CD8-positive, alpha-beta memory T cell (primary cell): Measurements from ENCODE around the gene SLC30A10. TPM values are rescaled to one million over a fixed set of nuclear protein-coding genes. Genes with fewer than 3 reads are reported as not detected.
A peak's percentile ranks its signal among the peaks of the same experiment; 100 is the strongest.
"Not testable (repeated sequence)": the region's sequence is repeated elsewhere in the genome, so short reads cannot be mapped to it uniquely, and the experiment has no call there.

ENCODE experiments used
- CTCF ChIA-PET: fragments of 350-600 bp; sonication (Branson Sonifier 250); formaldehyde crosslinking; loops from one replicate; lab custom pipeline; 2021; ENCODE audit warnings: antibody characterized with exemption; lab: Charles Lee
- POLR2A ChIA-PET: fragments of 350-600 bp; sonication (Branson Sonifier 250); formaldehyde crosslinking; loops from one replicate; lab custom pipeline; 2021; ENCODE audit warnings: antibody characterized with exemption; lab: Charles Lee
- DNase-seq, 5 donors: peaks; one replicate each; pipeline versions ENCODE4 v3.0.0 to v3.0.0-alpha.2; 2020 to 2022; ENCODE audit warnings: mixed read lengths in 1 of 5
- H3K27ac ChIP-seq: one replicate; pipeline ENCODE4 v1.7.0; 2013; ENCODE audit warnings: low read depth, mild to moderate bottlenecking, low read length, moderate library complexity
- H3K27me3 ChIP-seq: 2 replicates; pipeline ENCODE4 v1.7.0; 2013; ENCODE audit warnings: low read length, mild to moderate bottlenecking; ENCODE audit not compliant: insufficient read depth, poor library complexity, severe bottlenecking
- H3K36me3 ChIP-seq: 2 replicates; pipeline ENCODE4 v1.7.0; 2013; ENCODE audit warnings: mild to moderate bottlenecking, low read length, moderate library complexity; ENCODE audit not compliant: insufficient read depth
- H3K4me1 ChIP-seq: 2 replicates; pipeline ENCODE4 v1.7.0; 2013; ENCODE audit warnings: mild to moderate bottlenecking, low read length, moderate library complexity; ENCODE audit not compliant: insufficient read depth
- H3K4me3 ChIP-seq: 2 replicates; pipeline ENCODE4 v1.7.0; 2013; ENCODE audit warnings: mild to moderate bottlenecking, low read length
- H3K9me3 ChIP-seq: 2 replicates; pipeline ENCODE4 v1.7.0; 2013; ENCODE audit warnings: mild to moderate bottlenecking, low read length
- H3K27ac Mint-ChIP-seq, 8 donors: one replicate each; pipeline ENCODE4 v1.8.0; 2020 to 2021; ENCODE audit warnings: mixed read lengths in 8 of 8, mild to moderate bottlenecking in 6 of 8, inconsistent platforms in 3 of 8, moderate library complexity in 3 of 8
- H3K27me3 Mint-ChIP-seq, 2 donors: one replicate each; pipeline ENCODE4 v1.8.0; 2020 to 2021; ENCODE audit warnings: mixed read lengths in 2 of 2, mild to moderate bottlenecking in 1 of 2, moderate library complexity in 1 of 2
- H3K36me3 Mint-ChIP-seq, 3 donors: one replicate each; pipeline ENCODE4 v1.8.0; 2020 to 2021; ENCODE audit warnings: mixed read lengths in 3 of 3, inconsistent platforms in 1 of 3, mild to moderate bottlenecking in 1 of 3
- H3K4me1 Mint-ChIP-seq, 3 donors: one replicate each; pipeline ENCODE4 v1.8.0; 2020 to 2021; ENCODE audit warnings: mixed read lengths in 3 of 3, inconsistent platforms in 1 of 3, mild to moderate bottlenecking in 1 of 3
- H3K4me3 Mint-ChIP-seq, 7 donors: one replicate each; pipeline ENCODE4 v1.8.0; 2020 to 2021; ENCODE audit warnings: mixed read lengths in 7 of 7, mild to moderate bottlenecking in 6 of 7, moderate library complexity in 4 of 7, inconsistent platforms in 2 of 7
- H3K9me3 Mint-ChIP-seq, 5 donors: one replicate each; pipeline ENCODE4 v1.8.0; 2020 to 2022; ENCODE audit warnings: mixed read lengths in 5 of 5, mild to moderate bottlenecking in 3 of 5, moderate library complexity in 2 of 5, inconsistent platforms in 1 of 5
- polyA plus RNA-seq: library from polyadenylated mRNA; unstranded; fragments of 300-500 nt; fragmentation: Illumina TruSeq; gene quantifications from one replicate; pipeline ENCODE4 v1.2.3, GENCODE V29; 2021
- total RNA-seq, 2 experiments: library from RNA; stranded (reverse); gene quantifications; one replicate each; pipeline ENCODE4 v1.2.3, GENCODE V29; 2021

Gene SLC30A10
- total and polyA plus RNA-seq, 3 experiments from 2014 or later, result not detected

DNA sequence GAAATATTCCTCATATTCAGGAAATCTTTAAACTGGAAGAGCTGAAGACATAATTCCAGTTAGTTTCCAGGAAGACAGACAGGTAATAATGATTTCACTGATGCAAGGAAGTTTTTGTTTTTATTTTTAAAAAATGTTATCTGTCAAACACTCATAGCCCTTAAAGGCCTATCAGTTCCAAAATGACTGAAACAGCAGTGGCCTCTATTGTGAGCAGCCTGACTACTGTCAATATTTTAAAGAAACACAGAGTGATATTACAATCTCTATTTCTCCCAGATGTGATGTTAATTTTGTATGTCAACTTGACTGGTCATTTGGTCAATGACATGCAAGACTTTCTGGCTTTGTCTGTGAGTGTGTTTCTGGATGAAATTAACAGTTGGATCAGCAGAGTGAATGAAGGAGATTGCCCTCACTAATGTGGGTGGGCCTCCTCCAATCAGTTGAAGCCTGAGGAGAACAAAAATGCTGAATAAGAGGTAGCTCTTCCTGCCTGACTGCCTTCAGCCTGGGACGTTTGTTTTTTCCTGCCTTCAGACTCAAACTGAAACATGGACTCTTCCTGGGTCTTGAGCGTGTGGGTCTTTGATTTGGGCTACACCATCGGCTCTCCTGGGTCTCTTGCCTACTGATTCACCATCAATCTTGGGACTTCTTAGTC lies 31.3 kb upstream of the SLC30A10 start:
- H3K4me3 ChIP-seq, result no peak overlapping the region
- H3K9me3 ChIP-seq, result no peaks in the 10 kb centered on the region
- no peaks in the 10 kb centered on the region for H3K9me3 Mint-ChIP-seq
- no peaks in the 10 kb centered on the region for H3K4me1 ChIP-seq
- no peaks in the 10 kb centered on the region for H3K4me1 Mint-ChIP-seq
- peaks cover 0 to 2% (median 0%) of the 10 kb centered on the region in 3 donors for H3K36me3 Mint-ChIP-seq
- H3K27me3 Mint-ChIP-seq, result no peaks in the 10 kb centered on the region
- DNase-seq, result no peak
- no peak overlapping the region for H3K27ac Mint-ChIP-seq
- no peaks in the 10 kb centered on the region for H3K36me3 ChIP-seq
- CTCF ChIA-PET, result no interaction called here
- no peak overlapping the region for H3K4me3 Mint-ChIP-seq
- H3K27ac ChIP-seq, result no peak overlapping the region
- H3K27me3 ChIP-seq, result no peaks in the 10 kb centered on the region
- POLR2A ChIA-PET, result no interaction called here

DNA sequence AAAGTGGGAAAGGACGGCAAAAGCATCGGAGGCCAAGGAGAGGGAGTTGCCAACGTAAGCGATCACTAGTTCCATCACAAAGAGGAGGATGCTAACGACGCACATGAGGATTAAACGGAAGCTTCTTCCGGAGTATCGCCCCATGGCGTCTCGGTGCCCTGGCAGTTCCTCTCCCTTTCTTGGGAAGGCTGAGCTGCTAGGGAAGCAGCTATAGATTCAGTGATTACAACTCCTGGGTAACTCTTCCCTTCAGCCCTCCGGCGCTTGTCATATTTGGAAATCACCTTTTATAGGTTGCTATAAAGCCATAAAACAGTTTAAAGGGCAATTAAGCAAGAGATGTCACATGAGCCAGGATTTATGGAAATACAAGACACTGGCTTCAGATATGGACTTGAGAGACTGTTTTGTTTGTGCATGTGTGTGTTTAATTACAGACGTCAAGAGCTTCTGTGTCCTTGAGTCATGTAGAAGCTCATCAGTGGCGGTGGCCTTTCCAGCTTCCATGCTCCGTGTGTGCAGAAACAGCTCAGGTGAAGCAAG lies 30.6 kb upstream of the SLC30A10 start:
- Histone ChIP-seq H3K36me3 (no peaks in the 10 kb centered on the region), H3K27ac (no peak overlapping the region), H3K9me3 (no peaks in the 10 kb centered on the region), H3K4me3 (no peak overlapping the region), H3K27me3 (no peaks in the 10 kb centered on the region), H3K4me1 (no peaks in the 10 kb centered on the region)
- Mint-ChIP-seq H3K27ac (no peak overlapping the region), H3K27me3 (no peaks in the 10 kb centered on the region), H3K36me3 (no peaks in the 10 kb centered on the region), H3K9me3 (no peaks in the 10 kb centered on the region), H3K4me3 (no peak overlapping the region), H3K4me1 (no peaks in the 10 kb centered on the region)
- DNase-seq, result no peak
- POLR2A ChIA-PET, result no interaction called here
- CTCF ChIA-PET, result no interaction called here

DNA sequence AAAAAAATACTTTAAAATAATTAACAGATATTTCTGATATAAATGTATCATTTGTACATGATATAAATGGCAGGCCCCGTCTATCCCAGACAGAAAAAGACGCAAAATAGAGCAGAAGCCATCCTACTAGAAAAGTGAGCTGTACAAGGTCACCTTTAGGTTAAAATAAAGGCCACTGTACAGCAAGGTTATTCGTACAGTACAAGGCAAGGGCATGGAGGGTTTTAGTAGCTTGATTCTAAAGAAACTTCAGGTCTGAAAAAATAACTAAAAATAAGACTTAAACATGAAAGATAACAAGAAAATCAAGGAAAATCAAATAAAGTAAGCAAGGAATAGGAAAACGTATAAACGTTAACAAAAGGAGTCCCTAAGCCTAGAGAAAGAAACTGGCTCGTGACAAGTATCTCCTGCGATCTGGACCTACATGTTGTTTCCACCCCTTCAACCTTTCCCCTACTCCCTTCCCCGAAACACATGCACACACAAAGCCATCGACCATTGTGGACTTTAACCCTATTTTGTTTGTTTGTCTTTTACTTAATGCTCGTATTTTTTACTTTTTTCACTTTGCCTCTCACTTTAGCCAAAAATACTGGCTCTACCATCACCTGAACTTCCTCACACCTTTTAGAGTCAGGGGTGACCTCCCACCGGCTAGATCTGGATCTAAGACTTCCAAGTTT lies 26.5 kb upstream of the SLC30A10 start:
- Histone ChIP-seq H3K4me1 (no peaks in the 10 kb centered on the region), H3K27ac (no peak overlapping the region), H3K36me3 (no peaks in the 10 kb centered on the region), H3K9me3 (no peaks in the 10 kb centered on the region), H3K4me3 (no peak overlapping the region), H3K27me3 (no peaks in the 10 kb centered on the region)
- Mint-ChIP-seq H3K9me3 (no peaks in the 10 kb centered on the region), H3K27me3 (no peaks in the 10 kb centered on the region), H3K27ac (no peak overlapping the region), H3K4me3 (no peak overlapping the region), H3K36me3 (no peaks in the 10 kb centered on the region), H3K4me1 (no peaks in the 10 kb centered on the region)
- CTCF ChIA-PET, result no interaction called here
- no peak for DNase-seq
- POLR2A ChIA-PET, result no interaction called here

DNA sequence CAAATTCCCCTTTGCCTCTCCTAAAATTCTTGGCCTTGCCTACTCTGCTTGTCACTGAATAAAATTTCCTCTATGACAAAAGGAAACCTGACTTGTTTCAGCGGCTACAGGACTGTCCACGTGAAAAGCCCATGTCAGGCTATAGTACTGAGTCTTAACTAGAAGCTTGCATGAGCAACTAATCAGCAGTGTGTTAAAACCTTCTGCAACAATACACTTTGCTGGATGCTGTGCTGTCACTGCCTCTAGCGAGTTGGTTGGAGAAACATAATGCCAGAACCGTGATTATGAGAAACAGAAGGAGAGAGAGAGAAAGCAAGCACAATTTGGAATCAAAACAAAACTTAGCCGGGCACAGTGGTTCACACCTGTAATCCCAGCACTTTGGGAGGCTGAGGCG lies 25.7 kb upstream of the SLC30A10 start:
- Histone ChIP-seq H3K4me3 (no peak overlapping the region), H3K9me3 (no peaks in the 10 kb centered on the region), H3K36me3 (no peaks in the 10 kb centered on the region), H3K27ac (no peak overlapping the region), H3K27me3 (no peaks in the 10 kb centered on the region), H3K4me1 (no peaks in the 10 kb centered on the region)
- no peak for DNase-seq
- Mint-ChIP-seq H3K27ac (no peak overlapping the region), H3K4me1 (no peaks in the 10 kb centered on the region), H3K4me3 (no peak overlapping the region), H3K9me3 (peaks cover 0 to 2% (median 0%) of the 10 kb centered on the region in 5 donors), H3K27me3 (no peaks in the 10 kb centered on the region), H3K36me3 (no peaks in the 10 kb centered on the region)
- POLR2A ChIA-PET, result no interaction called here
- CTCF ChIA-PET, result no interaction called here

DNA sequence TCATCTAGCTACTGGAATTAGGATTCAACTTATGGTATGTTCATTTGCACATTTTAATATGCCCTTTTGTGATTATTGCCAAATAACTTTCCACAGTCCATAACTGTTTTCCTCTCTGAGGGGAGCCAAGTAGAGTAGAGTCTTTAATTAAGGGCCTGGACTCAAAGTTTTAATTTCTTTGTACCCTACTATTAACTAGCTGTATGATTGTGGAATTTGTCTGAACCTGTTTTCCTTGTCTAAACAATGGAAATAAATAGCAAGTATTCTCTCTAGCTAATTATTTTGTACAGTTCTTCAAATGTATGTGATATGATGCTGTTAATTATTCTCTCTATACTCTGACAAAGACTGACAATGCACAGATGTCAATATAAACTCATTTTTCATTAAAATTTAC lies 24.0 kb upstream of the SLC30A10 start:
- Mint-ChIP-seq H3K9me3 (peaks cover 0 to 6% (median 0%) of the 10 kb centered on the region in 5 donors), H3K36me3 (no peaks in the 10 kb centered on the region), H3K27me3 (peaks cover 0 to under 1% of the 10 kb centered on the region in 2 donors), H3K4me1 (no peaks in the 10 kb centered on the region), H3K27ac (peak overlapping the region in 1 of 8 donors; percentile 29), H3K4me3 (no peak overlapping the region)
- ChIA-PET CTCF (no interaction called here), POLR2A (no interaction called here)
- Histone ChIP-seq H3K36me3 (no peaks in the 10 kb centered on the region), H3K9me3 (no peaks in the 10 kb centered on the region), H3K27me3 (no peaks in the 10 kb centered on the region), H3K4me1 (no peaks in the 10 kb centered on the region), H3K27ac (no peak overlapping the region), H3K4me3 (no peak overlapping the region)
- DNase-seq, result no peak

DNA sequence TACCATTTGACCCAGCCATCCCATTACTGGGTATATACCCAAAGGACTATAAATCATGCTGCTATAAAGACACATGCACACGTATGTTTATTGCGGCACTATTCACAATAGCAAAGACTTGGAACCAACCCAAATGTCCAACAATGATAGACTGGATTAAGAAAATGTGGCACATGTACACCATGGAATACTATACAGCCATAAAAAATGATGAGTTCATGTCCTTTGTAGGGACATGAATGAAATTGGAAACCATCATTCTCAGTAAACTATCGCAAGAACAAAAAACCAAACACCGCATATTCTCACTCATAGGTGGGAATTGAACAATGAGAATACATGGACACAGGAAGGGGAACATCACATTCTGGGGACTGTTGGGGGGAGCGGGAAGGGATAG lies 20.9 kb upstream of the SLC30A10 start:
- H3K27ac ChIP-seq, H3K36me3 Mint-ChIP-seq, H3K9me3 ChIP-seq, POLR2A ChIA-PET, H3K36me3 ChIP-seq, DNase-seq, H3K9me3 Mint-ChIP-seq, H3K4me1 ChIP-seq, H3K4me3 Mint-ChIP-seq, H3K27ac Mint-ChIP-seq, H3K4me1 Mint-ChIP-seq, CTCF ChIA-PET, H3K27me3 ChIP-seq, H3K4me3 ChIP-seq: not testable (repeated sequence)
- H3K27me3 Mint-ChIP-seq, result peaks cover 3 to 16% of the 10 kb centered on the region in 2 donors

DNA sequence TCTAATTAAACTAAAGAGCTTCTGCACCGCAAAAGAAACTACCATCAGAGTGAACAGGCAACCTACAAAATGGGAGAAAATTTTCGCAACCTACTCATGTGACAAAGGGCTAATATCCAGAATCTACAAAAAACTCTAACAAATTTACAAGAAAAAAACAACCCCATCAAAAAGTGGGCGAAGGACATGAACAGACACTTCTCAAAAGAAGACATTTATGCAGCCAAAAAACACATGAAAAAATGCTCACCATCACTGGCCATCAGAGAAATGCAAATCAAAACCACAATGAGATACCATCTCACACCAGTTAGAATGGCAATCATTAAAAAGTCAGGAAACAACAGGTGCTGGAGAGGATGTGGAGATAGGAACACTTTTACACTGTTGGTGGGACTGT lies 20.4 kb upstream of the SLC30A10 start:
- CTCF ChIA-PET, result not testable (repeated sequence)
- H3K27me3 Mint-ChIP-seq, result peaks cover 4 to 16% of the 10 kb centered on the region in 2 donors

DNA sequence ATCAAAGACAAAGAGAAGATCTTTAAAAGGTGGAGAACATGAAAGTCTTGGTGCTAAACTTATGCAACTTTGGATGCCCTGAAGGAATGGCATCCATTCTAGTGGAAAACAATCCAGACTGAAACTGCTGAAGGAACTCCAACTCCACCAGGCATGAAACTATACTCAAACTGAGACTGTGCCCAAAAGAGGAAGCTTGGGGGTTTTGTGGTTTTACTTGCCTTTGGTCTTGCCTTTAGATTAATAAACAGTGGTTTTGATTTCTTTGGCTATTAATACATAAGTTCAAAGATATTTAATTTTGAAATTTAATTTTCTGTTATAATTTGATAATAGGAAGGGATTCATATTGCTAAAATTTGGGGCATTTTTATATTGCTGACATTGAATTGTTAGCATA lies 17.4 kb upstream of the SLC30A10 start:
- Histone ChIP-seq H3K4me1 (no peaks in the 10 kb centered on the region), H3K27me3 (no peaks in the 10 kb centered on the region), H3K36me3 (no peaks in the 10 kb centered on the region), H3K4me3 (no peak overlapping the region), H3K27ac (no peak overlapping the region), H3K9me3 (no peaks in the 10 kb centered on the region)
- Mint-ChIP-seq H3K4me1 (peaks cover 0 to 6% (median 4%) of the 10 kb centered on the region in 3 donors), H3K4me3 (no peak overlapping the region), H3K27ac (peak overlapping the region in 1 of 8 donors; percentile 11), H3K36me3 (no peaks in the 10 kb centered on the region), H3K9me3 (peaks cover 0 to 11% (median 4%) of the 10 kb centered on the region in 5 donors), H3K27me3 (peaks cover 10 to 39% of the 10 kb centered on the region in 2 donors)
- ChIA-PET CTCF (no interaction called here), POLR2A (no interaction called here)
- no peak for DNase-seq

More for the DNA sequence above, 20.4 kb upstream of the SLC30A10 start:
- H3K4me1 Mint-ChIP-seq, H3K4me3 Mint-ChIP-seq, POLR2A ChIA-PET, H3K9me3 Mint-ChIP-seq, H3K4me1 ChIP-seq, H3K36me3 ChIP-seq, H3K4me3 ChIP-seq, H3K27me3 ChIP-seq, H3K27ac ChIP-seq, H3K36me3 Mint-ChIP-seq, DNase-seq, H3K27ac Mint-ChIP-seq, H3K9me3 ChIP-seq: not testable (repeated sequence)
